Activated naive CD4-positive, alpha-beta T cell treated with Interleukin-2 at 50 U/mL for 16 hours (primary cell): ENCODE measurements around the gene SH3PXD2A.
A peak's percentile ranks its signal among the peaks of the same experiment; 100 is the strongest.

ENCODE experiments used
- DNase-seq: peaks from one replicate; pipeline ENCODE4 v3.0.0-alpha.2; 2020

The SH3PXD2A gene, protein sequence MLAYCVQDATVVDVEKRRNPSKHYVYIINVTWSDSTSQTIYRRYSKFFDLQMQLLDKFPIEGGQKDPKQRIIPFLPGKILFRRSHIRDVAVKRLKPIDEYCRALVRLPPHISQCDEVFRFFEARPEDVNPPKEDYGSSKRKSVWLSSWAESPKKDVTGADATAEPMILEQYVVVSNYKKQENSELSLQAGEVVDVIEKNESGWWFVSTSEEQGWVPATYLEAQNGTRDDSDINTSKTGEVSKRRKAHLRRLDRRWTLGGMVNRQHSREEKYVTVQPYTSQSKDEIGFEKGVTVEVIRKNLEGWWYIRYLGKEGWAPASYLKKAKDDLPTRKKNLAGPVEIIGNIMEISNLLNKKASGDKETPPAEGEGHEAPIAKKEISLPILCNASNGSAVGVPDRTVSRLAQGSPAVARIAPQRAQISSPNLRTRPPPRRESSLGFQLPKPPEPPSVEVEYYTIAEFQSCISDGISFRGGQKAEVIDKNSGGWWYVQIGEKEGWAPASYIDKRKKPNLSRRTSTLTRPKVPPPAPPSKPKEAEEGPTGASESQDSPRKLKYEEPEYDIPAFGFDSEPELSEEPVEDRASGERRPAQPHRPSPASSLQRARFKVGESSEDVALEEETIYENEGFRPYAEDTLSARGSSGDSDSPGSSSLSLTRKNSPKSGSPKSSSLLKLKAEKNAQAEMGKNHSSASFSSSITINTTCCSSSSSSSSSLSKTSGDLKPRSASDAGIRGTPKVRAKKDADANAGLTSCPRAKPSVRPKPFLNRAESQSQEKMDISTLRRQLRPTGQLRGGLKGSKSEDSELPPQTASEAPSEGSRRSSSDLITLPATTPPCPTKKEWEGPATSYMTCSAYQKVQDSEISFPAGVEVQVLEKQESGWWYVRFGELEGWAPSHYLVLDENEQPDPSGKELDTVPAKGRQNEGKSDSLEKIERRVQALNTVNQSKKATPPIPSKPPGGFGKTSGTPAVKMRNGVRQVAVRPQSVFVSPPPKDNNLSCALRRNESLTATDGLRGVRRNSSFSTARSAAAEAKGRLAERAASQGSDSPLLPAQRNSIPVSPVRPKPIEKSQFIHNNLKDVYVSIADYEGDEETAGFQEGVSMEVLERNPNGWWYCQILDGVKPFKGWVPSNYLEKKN

GRCh38 chr10:103855424-103855823 lies at the start of gene SH3PXD2A:
Gene SH3PXD2A, minus strand, starts transcription at chr10:103855576. Its CDS starts 310 bp downstream, at chr10:103855266.
- peak; percentile 31 for DNase-seq

DNA sequence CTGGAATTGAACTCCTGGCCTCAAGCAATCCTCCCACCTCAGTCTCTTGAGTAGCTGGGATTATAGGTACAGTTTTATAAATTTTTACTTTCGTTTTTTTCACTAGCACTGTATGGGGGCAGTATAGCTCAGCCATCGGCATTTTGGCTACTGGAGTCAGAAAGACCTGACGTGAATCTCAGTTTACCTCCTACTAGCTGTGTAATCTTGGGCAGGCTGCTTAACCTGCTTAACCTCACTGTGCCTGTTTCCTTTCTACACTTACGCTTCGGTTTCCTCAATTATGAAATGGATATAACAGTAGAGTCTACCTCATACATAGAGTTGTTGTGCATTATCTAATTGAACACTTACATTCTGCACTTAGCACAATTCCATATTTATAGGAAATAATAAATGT lies 45.9 kb upstream of the SH3PXD2A start:
- DNase-seq = no peak

GRCh38 chr10:103899312-103899711 lies 43.9 kb upstream of the SH3PXD2A start:
- no peak for DNase-seq

GRCh38 chr10:103897241-103897774 lies 41.9 kb upstream of the SH3PXD2A start:
- no peak for DNase-seq

DNA sequence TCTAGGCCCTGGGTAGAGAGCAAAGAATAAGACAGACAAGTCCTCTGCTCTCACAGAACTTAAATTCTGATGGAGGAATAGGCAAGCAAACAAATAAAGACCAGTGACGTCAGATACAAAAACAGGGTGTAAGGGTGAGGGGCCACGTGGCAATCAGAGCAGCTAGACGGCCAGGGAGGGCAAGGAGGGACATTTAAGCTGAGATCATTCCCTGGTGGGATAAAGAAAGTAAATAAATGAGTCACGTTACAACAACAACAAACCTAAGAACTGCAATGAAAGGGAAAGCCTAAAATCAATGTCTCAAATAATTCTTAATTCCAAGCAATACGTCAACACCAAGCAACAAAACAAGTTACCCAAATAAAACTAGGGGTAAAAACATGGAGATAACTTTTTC lies 40.8 kb upstream of the SH3PXD2A start:
- DNase-seq = no peak

- DNase-seq = no peak
Measured at GRCh38 chr10:103895411-103896186, 40.2 kb upstream of the SH3PXD2A start.

DNA sequence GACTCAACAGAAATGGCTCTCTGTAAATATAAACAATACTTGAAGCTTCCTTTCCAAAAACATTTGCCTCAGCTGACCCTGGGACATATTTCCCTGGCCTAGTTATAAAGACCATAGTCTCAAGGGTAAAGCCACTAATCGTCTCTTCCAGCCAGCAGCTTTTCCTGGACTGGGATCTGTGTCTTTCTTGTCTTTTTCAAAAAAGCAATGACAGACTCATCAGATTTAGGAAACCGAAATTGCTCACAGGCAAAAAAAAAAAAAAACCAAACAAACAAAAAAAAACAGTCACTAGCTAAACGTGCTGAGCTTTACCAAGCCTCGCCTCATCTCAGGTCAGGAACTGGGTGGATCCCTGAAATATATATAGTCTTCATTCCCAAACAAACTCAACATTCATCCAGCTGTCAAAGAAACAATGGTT lies 39.1 kb upstream of the SH3PXD2A start:
- no peak for DNase-seq

- no peak for DNase-seq
Measured at GRCh38 chr10:103893817-103894216, 38.4 kb upstream of the SH3PXD2A start.

- DNase-seq = no peak
Measured at GRCh38 chr10:103892181-103892580, 36.8 kb upstream of the SH3PXD2A start.

- no peak for DNase-seq
Measured at GRCh38 chr10:103890688-103891087, 35.3 kb upstream of the SH3PXD2A start.

GRCh38 chr10:103890194-103890658 lies 34.9 kb upstream of the SH3PXD2A start:
- no peak for DNase-seq

GRCh38 chr10:103889121-103889720 lies 33.8 kb upstream of the SH3PXD2A start:
- no peak for DNase-seq

GRCh38 chr10:103888113-103888841 lies 32.9 kb upstream of the SH3PXD2A start:
- no peak for DNase-seq

DNA sequence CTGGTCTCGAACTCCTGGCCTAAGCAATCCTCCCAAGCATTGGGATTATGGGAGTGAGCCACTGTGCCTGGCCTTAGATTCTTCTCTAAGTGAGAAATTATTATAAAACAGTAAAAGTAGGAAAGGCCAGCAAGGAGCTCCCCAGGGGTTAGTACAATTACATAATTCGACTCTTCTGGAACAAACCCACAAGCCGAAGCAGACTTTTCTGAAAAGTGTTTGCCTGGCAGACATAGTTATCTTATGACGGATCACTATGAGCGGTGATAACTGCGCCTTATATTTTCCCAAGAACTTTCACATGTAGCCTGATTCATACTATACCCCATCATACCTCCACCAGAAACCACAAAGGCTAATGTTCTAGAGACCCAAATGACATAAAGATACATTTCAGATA lies 30.2 kb upstream of the SH3PXD2A start:
- DNase-seq = no peak

DNA sequence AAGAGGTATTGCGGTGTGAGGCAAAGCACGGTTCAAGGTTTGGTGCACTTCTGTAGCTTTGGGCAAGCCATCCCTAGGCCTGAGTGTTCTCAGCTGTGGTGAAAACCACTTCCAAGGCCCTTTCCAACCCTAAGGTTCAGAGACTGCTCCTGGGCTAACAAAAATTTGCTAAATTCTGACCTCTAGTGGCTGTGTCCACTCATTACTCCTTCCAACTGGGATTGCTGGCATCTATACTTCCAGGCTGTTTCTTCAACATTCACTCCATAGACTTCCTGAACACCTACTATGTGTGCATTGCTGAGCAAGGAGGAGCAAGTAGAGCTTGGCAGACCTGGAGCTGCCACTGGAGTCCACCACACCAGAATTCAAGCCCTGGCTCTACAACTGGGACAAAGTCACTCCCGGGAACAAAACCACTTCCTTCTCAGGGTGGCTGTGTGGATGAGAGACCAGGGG lies 29.3 kb upstream of the SH3PXD2A start:
- no peak for DNase-seq

DNA sequence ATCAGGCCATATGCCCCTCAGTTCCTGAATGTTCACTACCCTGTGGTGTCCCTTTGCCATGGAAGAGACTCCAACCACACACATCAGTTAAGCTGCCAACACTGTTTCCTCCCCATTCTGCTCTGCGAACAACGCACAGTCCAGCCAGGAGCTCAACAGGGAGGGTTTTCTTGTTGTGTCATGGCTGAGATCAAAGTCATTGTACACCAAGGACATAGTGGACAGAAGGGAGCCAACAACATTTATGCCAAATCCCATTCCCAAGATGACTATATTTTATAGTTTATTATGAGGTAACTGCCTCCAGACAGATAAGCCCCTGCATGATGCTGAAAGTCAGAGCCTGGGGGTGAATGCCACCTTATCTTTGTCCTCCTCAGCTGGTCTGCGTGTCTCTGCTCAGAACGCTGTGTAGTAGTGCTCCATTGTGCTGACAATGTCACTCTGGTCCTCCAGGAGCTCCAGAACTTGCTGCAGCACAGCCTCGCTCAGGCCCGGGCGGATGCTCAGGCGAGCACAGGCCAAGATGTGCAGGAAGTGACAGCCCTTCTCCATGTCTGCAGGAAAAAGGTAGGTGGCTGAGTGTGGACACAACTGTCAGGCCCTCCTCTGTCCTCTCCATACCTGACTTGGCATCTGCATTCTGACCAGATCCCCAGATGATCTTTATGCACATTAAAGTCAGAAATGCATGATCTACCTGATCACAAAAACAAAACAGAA lies 27.1 kb upstream of the SH3PXD2A start:
- no peak for DNase-seq

DNA sequence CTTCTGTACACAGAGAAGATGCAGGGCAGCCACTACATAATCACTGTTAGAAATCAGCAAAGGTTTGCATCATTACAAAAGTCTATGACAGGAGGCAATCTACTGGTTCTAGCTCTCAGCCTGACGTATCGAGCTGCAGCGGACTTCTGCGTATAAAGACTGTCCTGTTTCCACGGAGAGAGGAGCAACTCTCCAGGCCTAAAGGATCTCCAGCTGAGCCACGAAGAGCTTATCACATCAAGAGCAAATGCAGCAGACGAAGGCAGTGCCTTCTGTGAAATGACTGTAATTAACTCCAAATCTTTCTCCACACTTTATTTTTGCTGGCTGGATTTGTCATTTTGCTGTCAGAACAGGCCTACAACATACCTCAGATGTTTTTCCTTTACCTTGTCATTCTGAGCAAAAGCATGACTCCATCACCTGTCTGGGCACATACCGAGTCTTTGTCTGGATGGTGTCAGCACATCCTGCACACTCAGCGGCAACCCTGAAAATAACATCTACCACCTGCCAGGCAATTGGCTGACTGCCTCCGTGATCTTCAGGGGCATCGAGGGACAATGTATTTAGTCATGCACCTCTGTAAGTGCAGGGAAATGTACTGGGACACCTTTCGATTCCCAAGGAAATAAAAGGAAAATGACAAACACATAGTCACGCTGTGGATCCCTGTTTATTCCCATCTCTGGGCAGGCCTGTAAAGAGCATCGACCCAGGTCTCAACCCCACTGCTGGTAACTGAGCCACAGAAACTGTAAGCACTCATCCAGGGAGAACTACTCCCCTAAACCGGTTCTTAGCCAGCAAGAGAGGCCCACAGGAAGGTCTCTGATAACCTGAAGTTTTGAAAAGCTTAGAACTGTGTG lies 26.3 kb upstream of the SH3PXD2A start:
- no peak for DNase-seq

GRCh38 chr10:103879831-103880230 lies 24.5 kb upstream of the SH3PXD2A start:
- no peak for DNase-seq

DNA sequence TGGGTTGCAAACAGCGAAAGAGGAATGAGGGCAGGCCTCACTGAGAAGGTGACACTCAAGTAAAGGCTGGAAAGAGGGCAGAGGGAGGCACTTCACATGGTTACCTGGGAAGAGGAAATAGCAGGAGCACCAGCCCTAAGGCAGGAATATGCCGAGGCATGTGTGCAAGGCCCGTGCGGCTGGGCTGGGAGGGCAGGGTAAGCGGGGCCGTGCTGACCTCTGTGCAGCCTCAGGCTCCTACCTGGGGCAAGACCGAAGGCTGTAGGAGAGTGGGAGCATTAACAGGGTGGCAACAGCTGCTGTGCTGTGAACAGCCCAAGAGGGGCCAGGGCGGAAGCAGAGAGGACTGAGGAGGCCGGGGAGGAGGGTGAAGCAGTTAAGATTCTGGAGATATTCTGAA lies 24.0 kb upstream of the SH3PXD2A start:
- DNase-seq = no peak
